B cell (primary cell): ENCODE measurements around the gene GMFB. TPM values are rescaled to one million over a fixed set of nuclear protein-coding genes. Genes with fewer than 3 reads are reported as not detected.

Experiments
- ATAC-seq: fragments of 200-7000 bp; cut with Tn5 transposase; one replicate; pipeline ENCODE4 v1.10.0; 2021; ENCODE audit warnings: low read depth, mild to moderate bottlenecking, moderate number of reproducible peaks, moderate library complexity
- CTCF ChIA-PET: fragments of 350-600 bp; sonication (Branson Sonifier 250); formaldehyde crosslinking; loops from one replicate; lab custom pipeline; 2021; ENCODE audit warnings: antibody characterized with exemption, inconsistent platforms; lab: Charles Lee
- POLR2A ChIA-PET: fragments of 350-600 bp; sonication (Branson Sonifier 250); formaldehyde crosslinking; loops from one replicate; lab custom pipeline; 2021; ENCODE audit warnings: antibody characterized with exemption; lab: Charles Lee
- DNase-seq: peaks from one replicate; pipeline ENCODE4 v3.0.0; 2013
- H2AFZ ChIP-seq: 2 replicates; pipeline ENCODE4 v1.6.1; 2012; ENCODE audit warnings: mild to moderate bottlenecking, low read depth, low read length; ENCODE audit not compliant: insufficient read depth, poor library complexity, severe bottlenecking
- H3K27ac ChIP-seq, 2 donors: 1 replicate in 1 of 2; 2 replicates in 1 of 2; pipeline ENCODE4 v1.5.1; 2012 to 2013; ENCODE audit warnings: low read length in 2 of 2, mild to moderate bottlenecking in 2 of 2, moderate library complexity in 1 of 2
- H3K27me3 ChIP-seq, 4 experiments: fragments of 200-600 bp in 1 of 4; sonication (generic) in 1 of 4; replicated peaks in 1 of 4; 1 replicate in 2 of 4; 2 replicates in 2 of 4; pipeline versions ENCODE4 v1.6.1 to v1.7.0; 2013 to 2016; ENCODE audit warnings: low read length in 3 of 4, mild to moderate bottlenecking in 2 of 4, mixed read lengths in 1 of 4, moderate library complexity in 1 of 4; ENCODE audit not compliant: insufficient read depth in 4 of 4, control insufficient read depth in 3 of 4; ENCODE audit errors: control extremely low read depth in 1 of 4
- H3K36me3 ChIP-seq, 2 experiments: replicated peaks in 1 of 2; 1 replicate in 1 of 2; 2 replicates in 1 of 2; pipeline versions ENCODE4 v1.6.1 to v1.7.1; 2013; ENCODE audit warnings: low read length in 1 of 2; ENCODE audit not compliant: insufficient read depth in 2 of 2, control insufficient read depth in 1 of 2; ENCODE audit errors: control extremely low read depth in 1 of 2, extremely low read depth in 1 of 2
- H3K4me1 ChIP-seq, 2 donors: fragments of 200-600 bp in 1 of 2; sonication (generic) in 1 of 2; 1 replicate in 1 of 2; 2 replicates in 1 of 2; pipeline versions ENCODE4 v1.5.1 to v1.6.1; 2013 to 2017; ENCODE audit warnings: low read length in 2 of 2; ENCODE audit not compliant: control insufficient read depth in 2 of 2, insufficient read depth in 2 of 2
- H3K4me2 ChIP-seq: replicated peaks from 2 replicates; pipeline ENCODE3; 2012; ENCODE audit warnings: mild to moderate bottlenecking, low read depth, low read length; ENCODE audit not compliant: poor library complexity, severe bottlenecking
- H3K4me3 ChIP-seq, 5 experiments: fragments of 200-600 bp in 1 of 5; sonication (generic) in 1 of 5; 1 replicate in 3 of 5; 2 replicates in 2 of 5; pipeline versions ENCODE4 v1.5.1 to v1.7.0; 2011 to 2016; ENCODE audit warnings: low read length in 4 of 5, mild to moderate bottlenecking in 4 of 5, low read depth in 2 of 5, control low read depth in 1 of 5, moderate library complexity in 1 of 5; ENCODE audit not compliant: insufficient read depth in 1 of 5; ENCODE audit errors: control extremely low read depth in 1 of 5, extremely low read depth in 1 of 5
- H3K79me2 ChIP-seq: fragments of 200-600 bp; sonication (generic); one replicate; pipeline ENCODE4 v1.6.0; 2016; ENCODE audit warnings: low read length; ENCODE audit not compliant: control insufficient read depth, insufficient read depth
- H3K9ac ChIP-seq: fragments of 200-600 bp; sonication (generic); 2 replicates; pipeline ENCODE4 v1.6.1; 2017; ENCODE audit warnings: mild to moderate bottlenecking, low read length, moderate library complexity
- H3K9me3 ChIP-seq, 3 donors: one replicate each; pipeline versions ENCODE4 v1.6.1 to v1.7.1; 2013; ENCODE audit warnings: low read length in 2 of 3; ENCODE audit not compliant: control insufficient read depth in 2 of 3, insufficient read depth in 1 of 3; ENCODE audit errors: control extremely low read depth in 1 of 3
- H4K20me1 ChIP-seq: 2 replicates; pipeline ENCODE4 v1.6.0; 2012; ENCODE audit warnings: mild to moderate bottlenecking, low read length; ENCODE audit not compliant: insufficient read depth, control insufficient read depth, poor library complexity, severe bottlenecking
- H3K27ac Mint-ChIP-seq: one replicate; pipeline ENCODE4 v1.8.0; 2021; ENCODE audit warnings: mixed read lengths
- H3K27me3 Mint-ChIP-seq: one replicate; pipeline ENCODE4 v1.8.0; 2021; ENCODE audit warnings: mixed read lengths
- H3K4me1 Mint-ChIP-seq: one replicate; pipeline ENCODE4 v1.8.0; 2021; ENCODE audit warnings: mixed read lengths
- H3K4me3 Mint-ChIP-seq: one replicate; pipeline ENCODE4 v1.8.0; 2021; ENCODE audit warnings: mixed read lengths
- H3K9me3 Mint-ChIP-seq: one replicate; pipeline ENCODE4 v1.8.0; 2022; ENCODE audit warnings: mixed read lengths; ENCODE audit not compliant: insufficient read depth
- EZH2 ChIP-seq: IDR thresholded peaks from 2 replicates; pipeline ENCODE4 v1.6.1; 2012; ENCODE audit warnings: borderline replicate concordance, low read depth, mild to moderate bottlenecking, moderate library complexity, low read length; ENCODE audit not compliant: insufficient read depth, poor library complexity, severe bottlenecking
- WGBS: methylation state at CpG from one replicate; pipeline ENCODE4 v1.1.5; 2013; ENCODE audit warnings: missing lambda C conversion rate; ENCODE audit not compliant: insufficient coverage; 5-methylcytosine and 5-hydroxymethylcytosine counted together
- intact Hi-C: fragments of 100-400 bp; cut with micrococcal nuclease; formaldehyde crosslinking; loops from one replicate; pipeline ENCODE4 v1.10.0; 2022
- polyA plus RNA-seq: library from polyadenylated mRNA; depleted of rRNA; stranded (reverse); fragments of >200 nt; gene quantifications from 2 replicates; pipeline ENCODE4 v1.2.3, GENCODE V29; 2012
- total RNA-seq, 2 donors: library from RNA; stranded (reverse); fragments of 120-200 nt in 1 of 2; gene quantifications; 1 replicate in 1 of 2; 2 replicates in 1 of 2; pipeline versions ENCODE4 v1.2.3 to v1.2.4, GENCODE V29; 2013 to 2022
- TF ChIP-seq, protein P1 (sequence below): fragments of 200-600 bp; IDR thresholded peaks from one replicate; pipeline ENCODE4 v1.8.0; 2022; ENCODE audit warnings: antibody characterized with exemption, mild to moderate bottlenecking

GMFB gene
- total and polyA plus RNA-seq, 2 donors (not counting 1 experiment from before 2014, with no cell fraction given): 13.6 to 49.8 TPM

DNA sequence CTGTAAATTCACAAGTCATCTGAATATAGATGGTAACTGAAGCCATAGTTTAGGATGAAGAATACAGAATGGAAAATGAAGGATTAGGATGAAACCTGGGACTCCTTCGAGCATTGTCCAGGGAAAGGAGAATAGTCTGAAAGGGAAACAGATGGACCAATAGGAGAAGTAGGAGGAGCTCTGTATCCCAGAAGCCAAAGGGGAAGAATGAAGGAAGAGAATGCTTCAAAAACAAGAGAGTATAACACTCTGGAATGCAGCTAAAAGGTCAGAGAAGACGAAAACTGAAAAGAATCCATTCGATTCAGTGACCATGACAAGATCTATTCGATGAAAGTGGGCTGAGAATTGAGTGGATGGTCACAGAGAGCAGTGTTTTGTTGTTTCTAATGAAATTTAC lies 1.0 kb downstream of the GMFB start:
- TF ChIP-seq, protein P1, sequence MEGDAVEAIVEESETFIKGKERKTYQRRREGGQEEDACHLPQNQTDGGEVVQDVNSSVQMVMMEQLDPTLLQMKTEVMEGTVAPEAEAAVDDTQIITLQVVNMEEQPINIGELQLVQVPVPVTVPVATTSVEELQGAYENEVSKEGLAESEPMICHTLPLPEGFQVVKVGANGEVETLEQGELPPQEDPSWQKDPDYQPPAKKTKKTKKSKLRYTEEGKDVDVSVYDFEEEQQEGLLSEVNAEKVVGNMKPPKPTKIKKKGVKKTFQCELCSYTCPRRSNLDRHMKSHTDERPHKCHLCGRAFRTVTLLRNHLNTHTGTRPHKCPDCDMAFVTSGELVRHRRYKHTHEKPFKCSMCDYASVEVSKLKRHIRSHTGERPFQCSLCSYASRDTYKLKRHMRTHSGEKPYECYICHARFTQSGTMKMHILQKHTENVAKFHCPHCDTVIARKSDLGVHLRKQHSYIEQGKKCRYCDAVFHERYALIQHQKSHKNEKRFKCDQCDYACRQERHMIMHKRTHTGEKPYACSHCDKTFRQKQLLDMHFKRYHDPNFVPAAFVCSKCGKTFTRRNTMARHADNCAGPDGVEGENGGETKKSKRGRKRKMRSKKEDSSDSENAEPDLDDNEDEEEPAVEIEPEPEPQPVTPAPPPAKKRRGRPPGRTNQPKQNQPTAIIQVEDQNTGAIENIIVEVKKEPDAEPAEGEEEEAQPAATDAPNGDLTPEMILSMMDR: no peak
- Histone ChIP-seq H3K9ac (peak overlapping the region; percentile 89), H4K20me1 (no peaks in the 10 kb centered on the region), H3K4me1 (peaks cover 47 to 61% of the 10 kb centered on the region in 2 donors), H3K27me3 (no peaks in the 10 kb centered on the region), H3K4me2 (peak overlapping the region; percentile 89), H2AFZ (no peak overlapping the region), H3K79me2 (peaks cover 76% of the 10 kb centered on the region), H3K27ac (peak overlapping the region; percentile 82 to 97), H3K36me3 (peaks cover 0 to 5% of the 10 kb centered on the region in 2 experiments), H3K4me3 (peak overlapping the region; percentile 67 to 97 (median 71)), H3K9me3 (no peaks in the 10 kb centered on the region)
- no peak for ATAC-seq
- intact Hi-C loops: loop anchor here (1.0 to 5.0 kb wide), 3 partner anchors 79 to 1335 kb away; partner anchors contain the start of genes DDHD1 and SAMD4A
- H3K9me3 Mint-ChIP-seq: no peaks in the 10 kb centered on the region
- peak; percentile 13 for DNase-seq
- ChIA-PET POLR2A (no interaction called here), CTCF (interaction anchor here (0.6 to 4.5 kb wide), 7 partner anchors 20 to 286 kb away, joined by 3 to 38 read pairs (median 3); partner anchors contain the start of genes CGRRF1 and CNIH1)
- H3K27ac Mint-ChIP-seq: peak overlapping the region; percentile 93
- H3K4me3 Mint-ChIP-seq: peak overlapping the region; percentile 97
- peaks cover 68% of the 10 kb centered on the region for H3K4me1 Mint-ChIP-seq
- no peaks in the 10 kb centered on the region for H3K27me3 Mint-ChIP-seq
- whole genome bisulfite sequencing: 68% methylated on average over 3 of the region's 4 CpGs

DNA sequence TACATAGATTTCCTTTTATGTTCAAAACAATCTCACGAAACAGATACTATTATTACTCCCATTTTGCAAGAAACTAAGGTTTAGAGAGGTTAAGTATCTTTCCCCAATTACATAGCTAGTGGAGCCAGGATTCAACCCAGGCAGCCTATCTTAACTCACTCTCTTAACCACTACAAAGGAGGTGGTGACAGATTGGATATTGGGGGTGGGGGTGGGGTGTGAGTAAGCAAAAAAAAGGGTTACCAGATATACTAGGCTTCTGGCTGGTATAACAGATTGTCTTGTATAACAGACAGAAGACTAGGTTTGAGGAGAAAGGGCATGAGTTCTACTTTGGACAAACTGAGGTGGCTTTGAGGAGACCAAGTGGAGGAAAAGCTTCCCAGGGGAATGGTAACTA lies 2.1 kb downstream of the GMFB start:
- Mint-ChIP-seq H3K27me3 (no peaks in the 10 kb centered on the region), H3K9me3 (no peaks in the 10 kb centered on the region), H3K4me1 (peaks cover 76% of the 10 kb centered on the region), H3K4me3 (peak overlapping the region; percentile 68), H3K27ac (peak overlapping the region; percentile 84)
- Histone ChIP-seq H3K27me3 (no peaks in the 10 kb centered on the region), H3K4me2 (peak overlapping the region; percentile 40), H3K9ac (no peak overlapping the region), H3K36me3 (peaks cover 0 to 11% of the 10 kb centered on the region in 2 experiments), H3K9me3 (no peaks in the 10 kb centered on the region), H3K4me3 (no peak overlapping the region), H3K79me2 (peaks cover 80% of the 10 kb centered on the region), H4K20me1 (no peaks in the 10 kb centered on the region), H3K27ac (peak overlapping the region in 1 of 2 donors; percentile 83), H2AFZ (no peak overlapping the region), H3K4me1 (peaks cover 56 to 70% of the 10 kb centered on the region in 2 donors)
- WGBS: no CpG with 5 or more reads among the region's 1 CpG
- ChIA-PET POLR2A (no interaction called here), CTCF (interaction anchor here (0.6 to 4.5 kb wide), 2 partner anchors 21 to 52 kb away, joined by 3 to 38 read pairs; partner anchors contain the start of gene CGRRF1)
- peak; percentile 14 for DNase-seq
- ATAC-seq: no peak
- TF ChIP-seq, protein P1: no peak
- no peak for TF ChIP-seq EZH2
- intact Hi-C loops: loop anchor here (5.0 kb wide), 1 partner anchor 1334 kb away; the partner anchor contains the start of gene DDHD1
